Transverse colon (tissue), 4 donors: ENCODE data around the gene TMEM233. TPM values are rescaled to one million over a fixed set of nuclear protein-coding genes. Genes with fewer than 3 reads are reported as not detected.

Experiments
- DNase-seq: peaks from one replicate; pipeline ENCODE4 v3.0.0-alpha.2; 2019
- H3K27ac ChIP-seq, 4 donors: fragments of 200-600 bp; sonication (generic); 2 replicates each; pipeline ENCODE4 v1.5.1; 2016 to 2018; ENCODE audit warnings: inconsistent platforms in 4 of 4
- H3K27me3 ChIP-seq: fragments of 200-600 bp; sonication (generic); 2 replicates; pipeline ENCODE4 v1.5.1; 2017; ENCODE audit warnings: inconsistent platforms
- H3K36me3 ChIP-seq, 4 donors: fragments of 200-600 bp; sonication (generic); 2 replicates each; pipeline ENCODE4 v1.5.1; 2017 to 2019; ENCODE audit warnings: inconsistent platforms in 4 of 4
- H3K4me1 ChIP-seq, 4 donors: fragments of 200-600 bp; sonication (generic); 2 replicates each; pipeline ENCODE4 v1.5.1; 2017 to 2020; ENCODE audit warnings: inconsistent platforms in 4 of 4
- H3K4me3 ChIP-seq, 4 donors: fragments of 200-600 bp; sonication (generic); 1 replicate in 1 of 4; 2 replicates in 3 of 4; pipeline versions ENCODE4 v1.5.1 to v1.6.1; 2017 to 2019; ENCODE audit warnings: inconsistent platforms in 4 of 4
- H3K9me3 ChIP-seq, 2 donors: fragments of 200-600 bp; sonication (generic); 2 replicates each; pipeline ENCODE4 v1.5.1; 2017 to 2019; ENCODE audit warnings: inconsistent platforms in 2 of 2
- CTCF ChIP-seq, 5 experiments: fragments of 200-600 bp in 3 of 5; fragments of 450-650 bp in 2 of 5; sonication (generic) in 3 of 5; IDR thresholded peaks; 1 replicate in 2 of 5; 2 replicates in 3 of 5; pipeline ENCODE4 v1.5.1; 2016 to 2017; ENCODE audit warnings: antibody characterized with exemption in 5 of 5, inconsistent platforms in 3 of 5, mild to moderate bottlenecking in 2 of 5, moderate library complexity in 1 of 5
- EP300 ChIP-seq: sonication (generic); formaldehyde crosslinking; IDR thresholded peaks from one replicate; pipeline ENCODE4 v1.6.1; 2017; ENCODE audit warnings: antibody characterized with exemption, low read depth
- POLR2AphosphoS5 ChIP-seq, 3 donors: sonication (generic); formaldehyde crosslinking; IDR thresholded peaks; one replicate each; pipeline ENCODE4 v1.6.1; 2016; ENCODE audit warnings: antibody characterized with exemption in 3 of 3
- WGBS, 2 donors: methylation state at CpG; one replicate each; pipeline ENCODE4 v1.1.5; 2018; ENCODE audit warnings: low coverage in 1 of 2; 5-methylcytosine and 5-hydroxymethylcytosine counted together
- in situ Hi-C, 4 donors: fragments of 200-750 bp; cut with MboI; loops; one replicate each; pipeline versions ENCODE4 v1.15.0 to v1.15.1; 2017; ENCODE audit warnings: low sequenced_read_pairs in 3 of 4, low pct_ligation_motif_present in 1 of 4, low pct_unique_long_range_greater_than_20kb in 1 of 4
- intact Hi-C: fragments of 100-400 bp; cut with DNase I; formaldehyde crosslinking; loops from one replicate; pipeline ENCODE4 v1.15.1; 2023; ENCODE audit warnings: low total_unique reads
- total RNA-seq, 4 donors: library from RNA; depleted of rRNA; stranded (reverse); fragments of >200 nt; gene quantifications; one replicate each; pipeline ENCODE4 v1.1.0, GENCODE V29; 2016

TMEM233 gene
- total RNA-seq, 4 donors from 2014 or later: 0.27 TPM; not detected in 3

GRCh38 chr12:119681728-119682638 lies 88.4 kb downstream of the TMEM233 start:
- TF ChIP-seq POLR2AphosphoS5 (IDR thresholded peaks at IDR 0.05): peak in 1 of 3 donors; percentile 35
- no peak for TF ChIP-seq CTCF (IDR thresholded peaks at IDR 0.05)
- Histone ChIP-seq H3K9me3 (no peaks in the 10 kb centered on the region), H3K27ac (peak overlapping the region; percentile 75 to 82 (median 78)), H3K4me1 (peaks cover 15 to 86% (median 61%) of the 10 kb centered on the region in 4 donors), H3K36me3 (peaks cover 0 to 27% (median 10%) of the 10 kb centered on the region in 4 donors), H3K4me3 (no peak overlapping the region), H3K27me3 (no peaks in the 10 kb centered on the region)
- DNase-seq: no peak
- 70 to 82% methylated on average over 8 to 9 of the region's 9 CpGs for WGBS, 2 donors
- in situ Hi-C loops: no loop called here
- intact Hi-C loops: no loop called here

- DNase-seq: no peak
- in situ Hi-C loops: no loop called here
- Histone ChIP-seq H3K4me3 (no peak overlapping the region), H3K27me3 (no peaks in the 10 kb centered on the region), H3K4me1 (peaks cover 15 to 94% (median 61%) of the 10 kb centered on the region in 4 donors), H3K27ac (peak overlapping the region; percentile 75 to 82 (median 78)), H3K9me3 (no peaks in the 10 kb centered on the region), H3K36me3 (peaks cover 0 to 27% (median 7%) of the 10 kb centered on the region in 4 donors)
- intact Hi-C loops: no loop called here
- 29 to 49% methylated on average over 1 to 3 of the region's 3 CpGs for WGBS, 2 donors
- no peak for TF ChIP-seq CTCF (IDR thresholded peaks at IDR 0.05)
- peak in 1 of 3 donors; percentile 14 for TF ChIP-seq POLR2AphosphoS5 (IDR thresholded peaks at IDR 0.05)
Measured at GRCh38 chr12:119682639-119683252, 89.2 kb downstream of the TMEM233 start.

GRCh38 chr12:119683413-119683812 lies 89.8 kb downstream of the TMEM233 start:
- TF ChIP-seq POLR2AphosphoS5 (IDR thresholded peaks at IDR 0.05) (no peak), EP300 (no peak)
- in situ Hi-C loops (no loop called here), intact Hi-C loops (no loop called here)
- H3K4me3 ChIP-seq: no peak overlapping the region
- no peaks in the 10 kb centered on the region for H3K9me3 ChIP-seq
- WGBS, 2 donors: 58 to 71% methylated on average over 6 of the region's 6 CpGs
- peaks cover 15 to 98% (median 62%) of the 10 kb centered on the region in 4 donors for H3K4me1 ChIP-seq
- no peak for DNase-seq
- peak overlapping the region; percentile 75 to 82 (median 78) for H3K27ac ChIP-seq
- H3K27me3 ChIP-seq: no peaks in the 10 kb centered on the region
- H3K36me3 ChIP-seq: peaks cover 0 to 20% (median 3%) of the 10 kb centered on the region in 4 donors

- Histone ChIP-seq H3K27ac (peak overlapping the region; percentile 75 to 82 (median 78)), H3K9me3 (no peaks in the 10 kb centered on the region), H3K36me3 (peaks cover 0 to 17% (median 2%) of the 10 kb centered on the region in 4 donors), H3K4me3 (no peak overlapping the region), H3K27me3 (no peaks in the 10 kb centered on the region), H3K4me1 (peaks cover 15 to 98% (median 61%) of the 10 kb centered on the region in 4 donors)
- no peak for DNase-seq
- TF ChIP-seq CTCF (IDR thresholded peaks at IDR 0.05): no peak
- peak in 1 of 3 donors; percentile 9 for TF ChIP-seq POLR2AphosphoS5 (IDR thresholded peaks at IDR 0.05)
- 59 to 61% methylated on average over 3 of the region's 3 CpGs for WGBS, 2 donors
- in situ Hi-C loops: no loop called here
- intact Hi-C loops: no loop called here
Measured at GRCh38 chr12:119683816-119684215, 90.2 kb downstream of the TMEM233 start.
